HepG2 (cell line): ENCODE measurements around the gene GRM4. TPM values are rescaled to one million over a fixed set of nuclear protein-coding genes. Genes with fewer than 3 reads are reported as not detected.

Experiments
- ATAC-seq: fragments of 200-7000 bp; cut with Tn5 transposase; 3 replicates; pipeline ENCODE4 v1.9.1; 2020; ENCODE audit warnings: mild to moderate bottlenecking, moderate library complexity
- BruUV-seq: library from RNA; stranded (reverse); fragments of 400-500 nt; replicated peaks from 2 replicates; lab custom pipeline; 2021; lab: Mats Ljungman, UMichigan
- CTCF ChIA-PET: fragments of 300-600 bp; formaldehyde crosslinking; extraction: SDS; loops from one replicate; lab custom pipeline; 2021; ENCODE audit warnings: low total read pairs, inconsistent platforms, low intra/inter-chr PET ratio; lab: Yijun Ruan, JAX
- POLR2A ChIA-PET: fragments of 350-600 bp; sonication (Branson Sonifier 250); formaldehyde crosslinking; loops from one replicate; lab custom pipeline; 2020; ENCODE audit warnings: antibody characterized with exemption, inconsistent platforms; lab: Yijun Ruan, JAX
- DNase-seq: peaks from one replicate; pipeline ENCODE4 v3.0.0-alpha.2; 2015; ENCODE audit warnings: low spot score
- FAIRE-seq: peaks from 3 replicates; lab custom pipeline; 2011; peaks lifted over from hg19 to GRCh38; lab: Jason Lieb, UNC
- H2AFZ ChIP-seq: one replicate; pipeline ENCODE4 v1.6.1; 2011; ENCODE audit warnings: low read length, inconsistent platforms
- H3K27ac ChIP-seq: fragments of 300-600 bp; 3 replicates; pipeline ENCODE4 v1.8.0; 2011; ENCODE audit warnings: mixed run types, mild to moderate bottlenecking, mixed read lengths, low read length, inconsistent platforms; ENCODE audit not compliant: insufficient read depth; ENCODE audit errors: extremely low read length
- H3K27me3 ChIP-seq, 2 experiments: fragments of 200-600 bp in 1 of 2; 2 replicates in 1 of 2; 3 replicates in 1 of 2; pipeline versions ENCODE4 v1.6.0 to v1.8.0; 2011; ENCODE audit warnings: low read length in 2 of 2, mild to moderate bottlenecking in 2 of 2, moderate library complexity in 2 of 2, inconsistent platforms in 1 of 2; ENCODE audit not compliant: insufficient read depth in 2 of 2, control insufficient read depth in 1 of 2
- H3K36me3 ChIP-seq, 2 experiments: fragments of 200-600 bp in 1 of 2; replicated peaks in 1 of 2; 2 replicates in 1 of 2; 3 replicates in 1 of 2; pipeline versions ENCODE4 v1.5.1 to v1.8.0; 2011; ENCODE audit warnings: low read length in 2 of 2, inconsistent platforms in 1 of 2; ENCODE audit not compliant: insufficient read depth in 2 of 2, control insufficient read depth in 1 of 2
- H3K4me1 ChIP-seq: 2 replicates; pipeline ENCODE4 v1.5.1; 2012; ENCODE audit warnings: low read length, inconsistent platforms; ENCODE audit not compliant: insufficient read depth
- H3K4me2 ChIP-seq: 2 replicates; pipeline ENCODE4 v1.6.0; 2011; ENCODE audit warnings: low read depth, low read length, inconsistent platforms
- H3K4me3 ChIP-seq, 3 experiments: fragments of 200-600 bp in 1 of 3; sonication (generic), shearing (Covaris generic) in 1 of 3; replicated peaks in 1 of 3; 2 replicates each; pipeline ENCODE4 v1.5.1; 2011 to 2016; ENCODE audit warnings: low read length in 3 of 3, inconsistent platforms in 2 of 3, low read depth in 2 of 3, mild to moderate bottlenecking in 2 of 3, control low read depth in 1 of 3, mixed read lengths in 1 of 3; ENCODE audit not compliant: insufficient read depth in 1 of 3
- H3K79me2 ChIP-seq: one replicate; pipeline ENCODE4 v1.6.1; 2011; ENCODE audit warnings: low read length, inconsistent platforms; ENCODE audit not compliant: insufficient read depth
- H3K9ac ChIP-seq: 2 replicates; pipeline ENCODE4 v1.6.0; 2011; ENCODE audit warnings: mild to moderate bottlenecking, low read depth, low read length, inconsistent platforms; ENCODE audit not compliant: insufficient read depth
- H3K9me3 ChIP-seq: 2 replicates; pipeline ENCODE4 v1.5.1; 2012; ENCODE audit warnings: mild to moderate bottlenecking, low read length
- H4K20me1 ChIP-seq: 2 replicates; pipeline ENCODE4 v1.6.0; 2011; ENCODE audit warnings: inconsistent platforms, mild to moderate bottlenecking, low read length, moderate library complexity; ENCODE audit not compliant: insufficient read depth
- DPF2 ChIP-seq: sonication (generic); formaldehyde crosslinking; IDR thresholded peaks from 2 replicates; pipeline ENCODE4 v1.4.0; 2020; ENCODE audit warnings: mild to moderate bottlenecking, low read depth, missing genetic modification reagents, borderline replicate concordance
- EHMT2 ChIP-seq: fragments of 200-600 bp; sonication (generic); IDR thresholded peaks from 2 replicates; pipeline ENCODE4 v1.7.0; 2017; ENCODE audit warnings: antibody characterized with exemption, low read depth, low read length, borderline replicate concordance
- KDM2A ChIP-seq: sonication (generic); formaldehyde crosslinking; IDR thresholded peaks from 2 replicates; pipeline ENCODE4 v1.4.0; 2020; ENCODE audit warnings: low read depth, missing genetic modification reagents, borderline replicate concordance
- PHF21A ChIP-seq: sonication (generic); formaldehyde crosslinking; IDR thresholded peaks from 2 replicates; pipeline ENCODE4 v1.5.0; 2020; ENCODE audit warnings: mild to moderate bottlenecking, missing genetic modification reagents
- ZNF296 ChIP-seq: sonication (generic); formaldehyde crosslinking; conservative IDR thresholded peaks from 2 replicates; pipeline ENCODE4 v1.5.0; 2020; ENCODE audit warnings: mild to moderate bottlenecking, missing genetic modification reagents
- ZNF598 ChIP-seq: sonication (generic); formaldehyde crosslinking; IDR thresholded peaks from 2 replicates; pipeline ENCODE4 v1.5.1; 2020; ENCODE audit warnings: mild to moderate bottlenecking, missing genetic modification reagents, borderline replicate concordance
- ZNF879 ChIP-seq: sonication (generic); formaldehyde crosslinking; IDR thresholded peaks from 2 replicates; pipeline ENCODE4 v1.8.1; 2023; ENCODE audit warnings: missing genetic modification reagents
- WGBS: methylation state at CpG from one replicate; pipeline ENCODE4 v1.1.6; 2017; ENCODE audit warnings: low lambda C conversion rate; 5-methylcytosine and 5-hydroxymethylcytosine counted together
- in situ Hi-C: cut with HindIII; loops from 2 replicates; pipeline ENCODE4 v1.10.0; 2017; ENCODE audit warnings: low pct_unique_long_range_greater_than_20kb; ENCODE audit not compliant: extremely low pct_ligation_motif_present
- intact Hi-C: fragments of 100-400 bp; cut with micrococcal nuclease; formaldehyde crosslinking; loops from one replicate; pipeline ENCODE4 v1.10.0; 2022; ENCODE audit not compliant: unreplicated experiment
- polyA plus RNA-seq, 8 experiments: library from polyadenylated mRNA; depleted of rRNA in 3 of 8; stranded (reverse) in 7 of 8; unstranded in 1 of 8; fragments of >200 nt; fragmentation: Illumina TruSeq in 4 of 8; extraction: Trizol in 4 of 8; gene quantifications; 2 replicates each; pipeline versions ENCODE4 v1.2.1 to v1.2.3, GENCODE V29; 2011 to 2016; ENCODE audit warnings: low read depth in 4 of 8, missing spikeins in 1 of 8, mixed read lengths in 1 of 8; ENCODE audit not compliant: insufficient read depth in 1 of 8
- total RNA-seq, 5 experiments: library from RNA; depleted of rRNA; stranded (reverse); fragments of >200 nt; fragmentation: Illumina TruSeq; extraction: Trizol; gene quantifications; 2 replicates each; pipeline ENCODE4 v1.2.3, GENCODE V29; 2016; ENCODE audit warnings: low read depth in 1 of 5
- TF ChIP-seq, protein P1 (sequence below): sonication (generic); formaldehyde crosslinking; IDR thresholded peaks from 2 replicates; pipeline ENCODE4 v1.8.1; 2023; ENCODE audit warnings: mild to moderate bottlenecking, missing genetic modification reagents, borderline replicate concordance
- TF ChIP-seq, protein P2 (sequence below): sonication (generic); formaldehyde crosslinking; IDR thresholded peaks from 2 replicates; pipeline ENCODE4 v1.4.0; 2020; ENCODE audit warnings: missing genetic modification reagents
- TF ChIP-seq, protein P3 (sequence below): IDR thresholded peaks from 2 replicates; pipeline ENCODE4 v1.6.1; 2012; ENCODE audit warnings: low read depth, low read length, improper control_type of control experiment

The GRM4 gene
- total and polyA plus RNA-seq, 2 of the 13 experiments (the other 11 are each of a cell fraction or from before 2014, with no cell fraction given), result not detected

DNA sequence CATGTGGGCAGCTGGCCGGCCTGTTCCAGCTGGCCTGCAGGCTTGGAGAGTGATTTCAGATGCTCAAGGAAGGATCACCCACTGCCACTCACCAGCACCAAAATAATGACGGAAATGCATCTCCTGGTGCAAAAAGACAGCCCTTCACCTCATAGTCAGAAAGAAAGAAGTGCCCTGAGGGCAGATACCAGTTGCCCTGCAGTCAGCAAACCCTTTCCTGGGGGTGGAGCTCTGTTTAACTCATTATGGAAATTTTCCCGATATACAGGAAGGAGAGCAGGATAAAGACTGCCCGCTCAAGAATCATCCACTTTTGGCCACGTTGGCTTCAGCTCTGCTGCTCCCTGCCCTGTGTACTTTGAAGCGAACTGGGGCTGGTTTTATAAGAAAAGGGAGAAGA is 127.9 kb downstream of the GRM4 start:
- intact Hi-C loops, result no loop called here
- WGBS, result 4% methylated on average over 5 of the region's 6 CpGs
- H3K9me3 ChIP-seq, result no peaks in the 10 kb centered on the region
- no peak overlapping the region for H3K4me2 ChIP-seq
- TF ChIP-seq, protein P1, sequence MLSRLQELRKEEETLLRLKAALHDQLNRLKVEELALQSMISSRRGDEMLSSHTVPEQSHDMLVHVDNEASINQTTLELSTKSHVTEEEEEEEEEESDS, result no peak
- TF ChIP-seq EHMT2, result no peak
- no peak for TF ChIP-seq ZNF598
- TF ChIP-seq, protein P2, sequence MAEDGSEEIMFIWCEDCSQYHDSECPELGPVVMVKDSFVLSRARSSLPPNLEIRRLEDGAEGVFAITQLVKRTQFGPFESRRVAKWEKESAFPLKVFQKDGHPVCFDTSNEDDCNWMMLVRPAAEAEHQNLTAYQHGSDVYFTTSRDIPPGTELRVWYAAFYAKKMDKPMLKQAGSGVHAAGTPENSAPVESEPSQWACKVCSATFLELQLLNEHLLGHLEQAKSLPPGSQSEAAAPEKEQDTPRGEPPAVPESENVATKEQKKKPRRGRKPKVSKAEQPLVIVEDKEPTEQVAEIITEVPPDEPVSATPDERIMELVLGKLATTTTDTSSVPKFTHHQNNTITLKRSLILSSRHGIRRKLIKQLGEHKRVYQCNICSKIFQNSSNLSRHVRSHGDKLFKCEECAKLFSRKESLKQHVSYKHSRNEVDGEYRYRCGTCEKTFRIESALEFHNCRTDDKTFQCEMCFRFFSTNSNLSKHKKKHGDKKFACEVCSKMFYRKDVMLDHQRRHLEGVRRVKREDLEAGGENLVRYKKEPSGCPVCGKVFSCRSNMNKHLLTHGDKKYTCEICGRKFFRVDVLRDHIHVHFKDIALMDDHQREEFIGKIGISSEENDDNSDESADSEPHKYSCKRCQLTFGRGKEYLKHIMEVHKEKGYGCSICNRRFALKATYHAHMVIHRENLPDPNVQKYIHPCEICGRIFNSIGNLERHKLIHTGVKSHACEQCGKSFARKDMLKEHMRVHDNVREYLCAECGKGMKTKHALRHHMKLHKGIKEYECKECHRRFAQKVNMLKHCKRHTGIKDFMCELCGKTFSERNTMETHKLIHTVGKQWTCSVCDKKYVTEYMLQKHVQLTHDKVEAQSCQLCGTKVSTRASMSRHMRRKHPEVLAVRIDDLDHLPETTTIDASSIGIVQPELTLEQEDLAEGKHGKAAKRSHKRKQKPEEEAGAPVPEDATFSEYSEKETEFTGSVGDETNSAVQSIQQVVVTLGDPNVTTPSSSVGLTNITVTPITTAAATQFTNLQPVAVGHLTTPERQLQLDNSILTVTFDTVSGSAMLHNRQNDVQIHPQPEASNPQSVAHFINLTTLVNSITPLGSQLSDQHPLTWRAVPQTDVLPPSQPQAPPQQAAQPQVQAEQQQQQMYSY, result no peak
- TF ChIP-seq, protein P3, sequence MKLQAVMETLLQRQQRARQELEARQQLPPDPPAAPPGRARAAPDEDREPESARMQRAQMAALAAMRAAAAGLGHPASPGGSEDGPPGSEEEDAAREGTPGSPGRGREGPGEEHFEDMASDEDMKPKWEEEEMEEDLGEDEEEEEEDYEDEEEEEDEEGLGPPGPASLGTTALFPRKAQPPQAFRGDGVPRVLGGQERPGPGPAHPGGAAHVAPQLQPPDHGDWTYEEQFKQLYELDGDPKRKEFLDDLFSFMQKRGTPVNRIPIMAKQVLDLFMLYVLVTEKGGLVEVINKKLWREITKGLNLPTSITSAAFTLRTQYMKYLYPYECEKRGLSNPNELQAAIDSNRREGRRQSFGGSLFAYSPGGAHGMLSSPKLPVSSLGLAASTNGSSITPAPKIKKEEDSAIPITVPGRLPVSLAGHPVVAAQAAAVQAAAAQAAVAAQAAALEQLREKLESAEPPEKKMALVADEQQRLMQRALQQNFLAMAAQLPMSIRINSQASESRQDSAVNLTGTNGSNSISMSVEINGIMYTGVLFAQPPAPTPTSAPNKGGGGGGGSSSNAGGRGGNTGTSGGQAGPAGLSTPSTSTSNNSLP, result no peak
- TF ChIP-seq KDM2A (CRISPR knock-in tag), result no peak
- no peak for TF ChIP-seq PHF21A
- TF ChIP-seq ZNF296, result no peak
- no peak for TF ChIP-seq ZNF879 (CRISPR knock-in tag)
- TF ChIP-seq DPF2 (CRISPR knock-in tag), result no peak
- in situ Hi-C loops, result no loop called here
- H4K20me1 ChIP-seq, result peaks cover 2% of the 10 kb centered on the region; the same call in 1 of the 2 replicates
- no peak overlapping the region for H3K27ac ChIP-seq
- ATAC-seq, result no peak
- ChIA-PET POLR2A (no interaction called here), CTCF (no interaction called here)
- H3K4me1 ChIP-seq, result no peaks in the 10 kb centered on the region
- peaks cover 14 to 41% of the 10 kb centered on the region in 2 experiments for H3K27me3 ChIP-seq
- H3K9ac ChIP-seq, result no peak overlapping the region
- no peaks in the 10 kb centered on the region for H3K36me3 ChIP-seq
- H3K79me2 ChIP-seq, result no peaks in the 10 kb centered on the region
- no peak for DNase-seq
- no peak overlapping the region for H3K4me3 ChIP-seq
- FAIRE-seq, result no peak
- no peak overlapping the region for H2AFZ ChIP-seq
- BruUV-seq, result no TSS peak
